ENCODE results near the gene RNU7-1.

RNU7-1 gene

DNA sequence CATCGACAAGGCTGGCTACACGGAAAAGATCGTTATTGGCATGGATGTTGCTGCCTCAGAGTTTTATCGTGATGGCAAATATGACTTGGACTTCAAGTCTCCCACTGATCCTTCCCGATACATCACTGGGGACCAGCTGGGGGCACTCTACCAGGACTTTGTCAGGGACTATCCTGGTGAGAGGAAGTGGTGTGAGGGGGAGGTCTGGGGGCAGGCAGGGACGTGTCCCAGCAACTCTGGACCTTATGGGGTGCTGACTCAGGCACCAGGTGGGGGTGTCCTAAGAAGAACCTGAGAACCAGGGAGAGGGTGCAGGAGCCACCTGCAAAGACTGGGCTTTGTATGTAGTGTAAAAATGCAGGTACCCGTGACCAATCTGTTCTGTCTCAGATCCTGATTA, 24.0 kb upstream of the RNU7-1 start:
- no peak for DNase-seq

GRCh38 chr12:6921539-6921938, 22.1 kb upstream of the RNU7-1 start:
- DNase-seq, result no peak

DNA sequence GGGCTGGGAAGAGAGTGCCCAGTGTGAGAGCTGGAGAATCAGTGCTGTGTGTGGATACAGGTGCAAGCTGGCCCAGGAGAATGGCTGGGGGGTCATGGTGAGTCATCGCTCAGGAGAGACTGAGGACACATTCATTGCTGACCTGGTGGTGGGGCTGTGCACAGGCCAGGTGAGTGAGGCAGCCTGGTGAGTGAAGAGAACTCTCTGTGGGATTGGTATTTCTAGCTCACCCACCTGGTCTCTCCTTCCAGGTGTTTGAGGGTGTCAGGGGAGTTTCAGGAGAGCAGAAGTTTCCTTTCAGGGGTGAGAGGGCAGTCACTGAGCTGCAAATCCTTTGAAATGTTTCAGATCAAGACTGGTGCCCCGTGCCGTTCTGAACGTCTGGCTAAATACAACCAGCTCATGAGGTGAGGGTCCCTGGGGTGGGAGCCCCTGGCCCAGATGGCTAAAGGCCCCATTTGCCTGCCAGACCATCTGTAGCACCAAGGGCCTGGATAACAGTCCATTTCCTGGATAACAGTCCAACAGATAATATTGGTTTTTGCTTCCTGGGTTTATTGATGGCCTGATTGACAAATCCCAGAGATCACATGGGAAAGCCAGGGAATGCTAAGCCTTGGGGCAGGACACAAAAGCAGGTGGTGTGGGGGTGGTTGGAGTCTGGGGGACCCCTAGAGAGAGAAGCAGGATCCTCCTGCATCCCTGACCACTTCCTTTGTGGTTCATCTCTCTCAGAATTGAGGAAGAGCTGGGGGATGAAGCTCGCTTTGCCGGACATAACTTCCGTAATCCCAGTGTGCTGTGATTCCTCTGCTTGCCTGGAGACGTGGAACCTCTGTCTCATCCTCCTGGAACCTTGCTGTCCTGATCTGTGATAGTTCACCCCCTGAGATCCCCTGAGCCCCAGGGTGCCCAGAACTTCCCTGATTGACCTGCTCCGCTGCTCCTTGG, 21.3 kb upstream of the RNU7-1 start:
- DNase-seq, result no peak

- DNase-seq, result no peak
Measured at GRCh38 chr12:6923003-6923732, 20.4 kb upstream of the RNU7-1 start.

- DNase-seq, result no peak
Measured at GRCh38 chr12:6923851-6924250, 19.8 kb upstream of the RNU7-1 start.

DNA sequence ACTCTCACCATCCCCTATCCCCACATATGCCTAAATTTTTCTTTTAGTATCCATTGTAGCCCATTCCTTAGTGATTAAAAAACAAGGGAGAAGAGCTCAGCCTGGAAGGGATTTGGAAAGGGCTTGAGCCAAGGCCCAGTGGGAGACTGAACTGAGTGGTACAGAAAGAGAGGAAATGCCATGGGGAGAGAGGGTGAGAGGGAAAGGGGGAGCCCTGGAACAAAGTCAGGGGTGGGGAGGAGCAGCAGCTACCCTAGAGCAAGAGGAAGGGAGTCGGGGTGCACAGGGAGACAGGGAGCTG, 18.4 kb upstream of the RNU7-1 start:
- no peak for DNase-seq

- no peak for DNase-seq
Measured at GRCh38 chr12:6925540-6926279, 17.9 kb upstream of the RNU7-1 start.

DNA sequence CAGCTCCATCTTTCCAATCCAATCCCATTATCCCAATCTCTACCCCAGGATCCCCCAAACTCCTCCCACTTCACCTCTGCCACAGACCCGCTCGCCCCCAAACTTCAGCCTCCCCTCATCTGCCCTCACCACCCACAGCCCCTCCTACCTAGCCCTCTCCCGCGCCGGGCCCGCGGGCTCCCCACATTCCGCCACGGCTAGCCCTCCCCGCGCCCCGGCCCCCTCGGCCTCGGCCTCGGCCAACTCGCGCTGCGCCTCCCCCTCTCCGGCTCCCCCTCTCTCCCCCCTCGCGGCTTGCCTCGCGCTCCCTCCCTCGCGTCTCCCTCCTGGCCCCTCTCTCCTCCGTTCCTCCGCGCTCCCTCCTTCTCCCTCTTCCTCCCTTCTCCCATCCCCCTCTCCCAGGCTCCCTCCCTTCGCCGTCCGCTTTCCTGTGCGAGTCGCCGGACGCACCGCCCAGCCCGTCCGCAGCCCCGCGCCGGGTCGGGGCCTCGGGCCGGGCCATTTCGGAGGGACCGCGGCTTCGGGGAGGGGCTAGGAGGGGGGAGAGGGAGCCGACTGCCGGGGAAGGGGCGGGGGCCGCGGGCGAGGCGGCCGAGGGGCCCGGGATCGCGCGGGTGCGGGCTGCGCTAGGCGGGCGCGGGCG, 16.1 kb upstream of the RNU7-1 start, which contains the start of gene ATN1:
ATN1 (plus strand) TSS at position 581 of the 643 bp plus-strand sequence. CDS start 6,043 bp downstream, outside the sequence.
- peak; percentile 81 for DNase-seq

DNA sequence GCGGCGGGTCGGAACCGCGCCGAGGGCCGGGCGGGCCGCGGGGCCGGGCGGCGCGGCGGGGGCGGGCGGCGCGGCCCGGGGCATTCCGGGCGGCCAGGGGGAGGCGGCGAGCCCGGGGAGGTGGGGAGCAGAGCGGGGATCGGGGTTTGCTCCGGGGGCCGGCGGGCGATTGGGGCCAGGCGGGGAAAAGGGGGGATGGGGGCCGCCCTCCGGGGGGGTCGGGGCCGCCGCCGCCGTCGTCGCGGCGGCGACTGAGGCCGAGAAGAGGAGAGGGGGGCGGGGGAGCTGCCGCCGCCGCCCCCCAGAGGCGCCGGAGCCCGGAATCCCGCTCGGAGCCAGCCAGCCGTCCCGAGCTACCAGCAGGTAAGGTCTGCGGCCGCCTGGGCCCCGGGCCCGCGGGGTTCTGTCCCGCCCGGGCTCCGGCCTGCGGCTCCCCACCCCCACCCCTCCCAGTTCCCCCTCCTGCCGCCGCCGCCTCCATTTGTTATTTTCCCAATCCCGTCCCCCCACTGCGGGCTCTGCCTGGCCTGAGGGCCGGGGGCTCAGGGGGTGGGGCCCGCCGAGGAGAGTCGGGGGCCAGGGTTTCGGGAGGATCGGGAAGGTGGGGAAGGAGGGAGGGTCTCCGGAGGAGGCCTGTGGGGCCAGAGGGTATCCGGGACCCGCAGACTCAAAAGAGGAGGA, 15.5 kb upstream of the RNU7-1 start:
- DNase-seq, result no peak

- no peak for DNase-seq
Measured at GRCh38 chr12:6928703-6929407, 14.8 kb upstream of the RNU7-1 start.

DNA sequence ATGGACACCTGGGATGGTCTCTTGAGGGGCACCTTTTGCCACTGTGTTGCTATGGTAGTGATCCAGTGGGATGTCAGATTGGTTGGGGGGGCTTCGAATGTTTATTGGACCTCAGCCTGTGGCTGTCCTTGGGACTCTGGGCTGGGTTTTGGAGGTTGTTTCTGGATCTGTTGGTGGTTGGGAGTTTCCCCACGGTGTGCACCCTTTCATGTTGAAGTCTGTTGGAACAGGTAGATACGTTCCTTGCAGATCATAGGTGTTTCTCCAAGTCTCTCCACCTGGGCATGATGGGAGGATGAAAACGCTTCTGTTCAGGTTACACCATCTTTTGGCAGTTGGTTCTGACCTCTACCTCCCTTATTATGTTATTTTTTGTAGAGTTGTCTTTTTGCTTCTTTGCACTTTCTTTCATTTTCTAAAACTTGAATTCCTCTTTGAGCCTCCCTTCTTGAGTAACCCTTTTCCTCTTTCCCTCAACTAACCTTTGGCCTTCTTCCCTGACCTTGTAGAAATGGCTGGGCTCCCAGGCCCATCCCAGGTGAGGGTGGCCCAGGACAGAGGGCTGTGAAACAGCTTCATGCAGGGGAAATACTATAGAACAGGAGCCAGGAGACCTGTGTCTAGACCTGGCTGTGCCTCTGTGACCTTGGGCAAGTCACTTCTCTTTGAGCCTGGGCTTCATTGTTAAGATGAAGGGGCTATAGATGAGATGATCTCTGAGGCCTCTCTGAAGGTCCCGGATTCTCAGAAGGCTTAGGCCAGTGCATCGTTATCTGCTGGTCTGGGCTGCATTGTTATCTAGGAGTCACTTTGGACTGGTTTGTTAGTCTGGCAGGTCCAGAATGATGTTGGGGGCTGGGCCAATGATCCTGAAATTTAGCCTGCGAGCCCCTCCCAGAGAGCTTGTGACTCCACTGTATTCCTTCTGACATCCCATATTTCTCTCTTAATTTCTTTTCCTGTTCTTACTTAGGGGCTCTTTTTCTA, 13.9 kb upstream of the RNU7-1 start:
- DNase-seq, result no peak

GRCh38 chr12:6932766-6933165, 10.8 kb upstream of the RNU7-1 start:
- DNase-seq, result no peak

DNA sequence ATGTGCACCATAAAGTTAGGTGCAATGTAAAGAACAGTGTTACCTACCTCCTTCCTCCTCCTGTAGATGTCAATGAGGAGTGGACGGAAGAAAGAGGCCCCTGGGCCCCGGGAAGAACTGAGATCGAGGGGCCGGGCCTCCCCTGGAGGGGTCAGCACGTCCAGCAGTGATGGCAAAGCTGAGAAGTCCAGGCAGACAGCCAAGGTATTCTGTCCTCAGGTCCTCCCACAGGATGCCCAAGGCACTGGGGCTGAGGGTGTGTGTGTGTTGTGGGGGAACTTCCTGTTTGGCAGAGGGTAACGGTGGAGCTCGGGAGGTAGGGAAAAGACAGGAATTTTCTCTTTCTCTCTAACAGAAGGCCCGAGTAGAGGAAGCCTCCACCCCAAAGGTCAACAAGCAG, 9.5 kb upstream of the RNU7-1 start:
- no peak for DNase-seq

- no peak for DNase-seq
Measured at GRCh38 chr12:6935371-6936193, 8.0 kb upstream of the RNU7-1 start.

GRCh38 chr12:6936194-6936635, 7.4 kb upstream of the RNU7-1 start:
- DNase-seq, result no peak

GRCh38 chr12:6936636-6937480, 6.8 kb upstream of the RNU7-1 start:
- DNase-seq, result peak; percentile 81

GRCh38 chr12:6937481-6938352, 5.9 kb upstream of the RNU7-1 start:
- peak; percentile 97 for DNase-seq

Measured in activated effector memory CD4-positive, alpha-beta T cell treated with anti-CD3 and anti-CD28 coated beads, Interleukin-2, amount 50 U/mL, for 16 hours (primary cell).